ENCODE measurements around the gene MYT1.

MYT1 gene

GRCh38 chr20:64214113-64214512 is 49.9 kb downstream of the MYT1 start:
- DNase-seq (ENCODE audit: low read depth in 2 of 2): no peak

GRCh38 chr20:64214952-64215351 is 50.7 kb downstream of the MYT1 start:
- no peak for DNase-seq (ENCODE audit: low read depth in 2 of 2)

- no peak for DNase-seq (ENCODE audit: low read depth in 2 of 2)
Observed at GRCh38 chr20:64216036-64216435, 51.8 kb downstream of the MYT1 start.

GRCh38 chr20:64216910-64217309 is 52.7 kb downstream of the MYT1 start:
- no peak for DNase-seq (ENCODE audit: low read depth in 2 of 2)

- DNase-seq (ENCODE audit: low read depth in 2 of 2): no peak
Observed at GRCh38 chr20:64217539-64218221, 53.4 kb downstream of the MYT1 start.

GRCh38 chr20:64219202-64219601 is 55.0 kb downstream of the MYT1 start:
- DNase-seq (ENCODE audit: low read depth in 2 of 2): no peak

- no peak for DNase-seq (ENCODE audit: low read depth in 2 of 2)
Observed at GRCh38 chr20:64219730-64220129, 55.5 kb downstream of the MYT1 start.

- DNase-seq (ENCODE audit: low read depth in 2 of 2): no peak
Observed at GRCh38 chr20:64220420-64220819, 56.2 kb downstream of the MYT1 start.

GRCh38 chr20:64220891-64221527 is 56.8 kb downstream of the MYT1 start:
- DNase-seq (ENCODE audit: low read depth in 2 of 2): no peak

GRCh38 chr20:64222291-64222735 is 58.1 kb downstream of the MYT1 start:
- DNase-seq (ENCODE audit: low read depth in 2 of 2): no peak

GRCh38 chr20:64222851-64223525 is 58.7 kb downstream of the MYT1 start:
- no peak for DNase-seq (ENCODE audit: low read depth in 2 of 2)

- DNase-seq (ENCODE audit: low read depth in 2 of 2): no peak
Observed at GRCh38 chr20:64223526-64224067, 59.3 kb downstream of the MYT1 start.

- DNase-seq (ENCODE audit: low read depth in 2 of 2): no peak
Observed at GRCh38 chr20:64224351-64225170, 60.3 kb downstream of the MYT1 start.

GRCh38 chr20:64225171-64225595 is 60.9 kb downstream of the MYT1 start:
- DNase-seq (ENCODE audit: low read depth in 2 of 2): no peak

- DNase-seq (ENCODE audit: low read depth in 2 of 2): no peak
Observed at GRCh38 chr20:64225828-64226598, 61.8 kb downstream of the MYT1 start.

GRCh38 chr20:64226686-64227580 is 62.7 kb downstream of the MYT1 start:
- DNase-seq (ENCODE audit: low read depth in 2 of 2): no peak

- no peak for DNase-seq (ENCODE audit: low read depth in 2 of 2)
Observed at GRCh38 chr20:64228086-64228653, 63.9 kb downstream of the MYT1 start.

- DNase-seq (ENCODE audit: low read depth in 2 of 2): no peak
Observed at GRCh38 chr20:64228751-64229506, 64.7 kb downstream of the MYT1 start.

- no peak for DNase-seq (ENCODE audit: low read depth in 2 of 2)
Observed at GRCh38 chr20:64229507-64230061, 65.3 kb downstream of the MYT1 start.

All from stimulated activated CD4-positive, alpha-beta T cell treated with anti-CD3 and anti-CD28 coated beads, Interleukin-15, amount 100 ng/mL, for 48 hours (primary cell).